GM23338 (cell line): Measurements from ENCODE around the gene IKZF1. TPM values are rescaled to one million over a fixed set of nuclear protein-coding genes. Genes with fewer than 3 reads are reported as not detected.

Experiments
- ATAC-seq: fragments of 200-7000 bp; cut with Tn5 transposase; 3 replicates; pipeline ENCODE4 v1.9.1; 2020
- DNase-seq: peaks from one replicate; pipeline ENCODE4 v3.0.0-alpha.2; 2015; ENCODE audit warnings: low spot score
- H2AFZ ChIP-seq: fragments of 200-600 bp; sonication (generic); 2 replicates; pipeline ENCODE4 v1.8.0; 2016; ENCODE audit warnings: antibody characterized with exemption, mild to moderate bottlenecking, moderate library complexity
- H3F3A ChIP-seq: fragments of 200-600 bp; sonication (generic); replicated peaks from 2 replicates; pipeline ENCODE4 v1.8.0; 2017; ENCODE audit warnings: antibody characterized with exemption, mixed run types, low read depth
- H3K27ac ChIP-seq: fragments of 200-600 bp; sonication (generic); 2 replicates; pipeline ENCODE4 v1.6.1; 2016; ENCODE audit warnings: low read depth
- H3K27me3 ChIP-seq: fragments of 200-600 bp; sonication (generic); 2 replicates; pipeline ENCODE4 v1.8.0; 2016; ENCODE audit warnings: mild to moderate bottlenecking, mixed run types, moderate library complexity; ENCODE audit not compliant: insufficient read depth
- H3K36me3 ChIP-seq: fragments of 200-600 bp; sonication (generic); 2 replicates; pipeline ENCODE4 v1.8.0; 2016; ENCODE audit warnings: mild to moderate bottlenecking; ENCODE audit not compliant: insufficient read depth
- H3K4me1 ChIP-seq: fragments of 200-600 bp; sonication (generic); 2 replicates; pipeline ENCODE4 v1.8.0; 2016; ENCODE audit warnings: mild to moderate bottlenecking, moderate library complexity; ENCODE audit not compliant: insufficient read depth
- H3K4me2 ChIP-seq: fragments of 200-600 bp; sonication (generic); 2 replicates; pipeline ENCODE4 v1.7.1; 2017; ENCODE audit warnings: mixed run types
- H3K4me3 ChIP-seq: fragments of 200-600 bp; sonication (generic); 2 replicates; pipeline ENCODE4 v1.6.1; 2016; ENCODE audit warnings: mixed run types
- H3K79me2 ChIP-seq: fragments of 200-600 bp; sonication (generic); replicated peaks from 2 replicates; pipeline ENCODE4 v1.8.0; 2017; ENCODE audit warnings: mild to moderate bottlenecking; ENCODE audit not compliant: insufficient read depth
- H3K9me2 ChIP-seq: fragments of 200-600 bp; sonication (generic); 2 replicates; pipeline ENCODE4 v1.8.0; 2017; ENCODE audit not compliant: insufficient read depth
- H4K20me1 ChIP-seq: fragments of 200-600 bp; sonication (generic); replicated peaks from 2 replicates; pipeline ENCODE4 v1.8.0; 2017; ENCODE audit warnings: mild to moderate bottlenecking; ENCODE audit not compliant: insufficient read depth
- H3K27ac Mint-ChIP-seq: 2 replicates; pipeline ENCODE4 v1.8.0; 2020; ENCODE audit warnings: inconsistent platforms, mild to moderate bottlenecking, moderate library complexity, mixed read lengths
- H3K27me3 Mint-ChIP-seq: 3 replicates; pipeline ENCODE4 v1.8.0; 2022; ENCODE audit warnings: low read depth, mild to moderate bottlenecking, moderate library complexity, mixed read lengths, inconsistent platforms; ENCODE audit not compliant: insufficient read depth, poor library complexity
- H3K36me3 Mint-ChIP-seq: 3 replicates; pipeline ENCODE4 v1.8.0; 2021; ENCODE audit warnings: low read depth, mild to moderate bottlenecking, inconsistent platforms, moderate library complexity, mixed read lengths
- H3K4me1 Mint-ChIP-seq: 3 replicates; pipeline ENCODE4 v1.8.0; 2020; ENCODE audit warnings: mild to moderate bottlenecking, inconsistent platforms, mixed read lengths
- H3K4me3 Mint-ChIP-seq: 3 replicates; pipeline ENCODE4 v1.8.0; 2021; ENCODE audit warnings: moderate library complexity, mild to moderate bottlenecking, inconsistent platforms, mixed read lengths
- H3K9me3 Mint-ChIP-seq: 3 replicates; pipeline ENCODE4 v1.8.0; 2020; ENCODE audit warnings: moderate library complexity, mild to moderate bottlenecking, inconsistent platforms, mixed read lengths
- CREB1 ChIP-seq: fragments of 250-450 bp; sonication (Bioruptor Pico); IDR thresholded peaks from 2 replicates; pipeline ENCODE4 v1.5.0; 2020; ENCODE audit warnings: low read depth, mild to moderate bottlenecking, moderate library complexity
- EZH2 ChIP-seq: fragments of 200-600 bp; sonication (generic); IDR thresholded peaks from one replicate; pipeline ENCODE4 v1.8.0; 2017; ENCODE audit warnings: antibody characterized with exemption, mild to moderate bottlenecking, low read depth; ENCODE audit not compliant: unreplicated experiment
- EZH2phosphoT487 ChIP-seq: fragments of 200-600 bp; sonication (generic); IDR thresholded peaks from one replicate; pipeline ENCODE4 v1.8.1; 2018; ENCODE audit warnings: antibody characterized with exemption; ENCODE audit not compliant: unreplicated experiment
- JUNB ChIP-seq: IDR thresholded peaks from one replicate; pipeline ENCODE4 v1.6.1; 2016; ENCODE audit warnings: antibody characterized with exemption; ENCODE audit not compliant: unreplicated experiment
- REST ChIP-seq: IDR thresholded peaks from one replicate; pipeline ENCODE4 v1.6.1; 2018; ENCODE audit warnings: antibody characterized with exemption; ENCODE audit not compliant: unreplicated experiment
- STAT1 ChIP-seq: IDR thresholded peaks from one replicate; pipeline ENCODE4 v1.6.1; 2016; ENCODE audit warnings: antibody characterized with exemption; ENCODE audit not compliant: unreplicated experiment
- ZNF114 ChIP-seq: fragments of 250-450 bp; sonication (Bioruptor Pico); IDR thresholded peaks from 2 replicates; pipeline ENCODE4 v1.5.0; 2020; ENCODE audit warnings: mild to moderate bottlenecking, moderate library complexity
- ZNF331 ChIP-seq: fragments of 250-450 bp; sonication (Bioruptor Pico); IDR thresholded peaks from 2 replicates; pipeline ENCODE4 v1.5.0; 2020; ENCODE audit warnings: low read depth, mild to moderate bottlenecking, moderate library complexity
- polyA plus RNA-seq: library from polyadenylated mRNA; unstranded; fragments of >200 nt; fragmentation: Nextera tagmentation; extraction: Ambion mirVana; gene quantifications from 2 replicates; pipeline ENCODE4 v1.2.1, GENCODE V29; 2016
- total RNA-seq: library from RNA; depleted of rRNA; stranded (reverse); fragments of >200 nt; shearing (Covaris generic); gene quantifications from 2 replicates; pipeline ENCODE4 v1.2.3, GENCODE V29; 2014
- TF ChIP-seq, protein P1 (sequence below): fragments of 250-450 bp; sonication (Bioruptor Pico); IDR thresholded peaks from 2 replicates; pipeline ENCODE4 v1.5.0; 2020; ENCODE audit warnings: mild to moderate bottlenecking, moderate library complexity
- TF ChIP-seq, protein P2 (sequence below), 2 experiments: fragments of 200-600 bp in 1 of 2; sonication (generic) in 1 of 2; conservative IDR thresholded peaks; 2 replicates each; pipeline versions ENCODE4 v1.5.1 to v1.6.1; 2016 to 2017; ENCODE audit warnings: antibody characterized with exemption in 2 of 2, low read depth in 2 of 2, mild to moderate bottlenecking in 2 of 2, moderate library complexity in 1 of 2
- TF ChIP-seq, protein P3 (sequence below): IDR thresholded peaks from 2 replicates; pipeline ENCODE4 v1.6.1; 2016; ENCODE audit warnings: antibody characterized with exemption

Gene IKZF1
- total and polyA plus RNA-seq, 2 experiments from 2014 or later: 0.57 to 1.8 TPM

DNA sequence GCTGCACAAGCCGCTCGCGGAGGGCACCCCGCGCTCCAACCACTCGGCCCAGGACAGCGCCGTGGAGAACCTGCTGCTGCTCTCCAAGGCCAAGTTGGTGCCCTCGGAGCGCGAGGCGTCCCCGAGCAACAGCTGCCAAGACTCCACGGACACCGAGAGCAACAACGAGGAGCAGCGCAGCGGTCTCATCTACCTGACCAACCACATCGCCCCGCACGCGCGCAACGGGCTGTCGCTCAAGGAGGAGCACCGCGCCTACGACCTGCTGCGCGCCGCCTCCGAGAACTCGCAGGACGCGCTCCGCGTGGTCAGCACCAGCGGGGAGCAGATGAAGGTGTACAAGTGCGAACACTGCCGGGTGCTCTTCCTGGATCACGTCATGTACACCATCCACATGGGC lies 95.6 kb downstream of the IKZF1 start (continued):
- TF ChIP-seq, protein P1, sequence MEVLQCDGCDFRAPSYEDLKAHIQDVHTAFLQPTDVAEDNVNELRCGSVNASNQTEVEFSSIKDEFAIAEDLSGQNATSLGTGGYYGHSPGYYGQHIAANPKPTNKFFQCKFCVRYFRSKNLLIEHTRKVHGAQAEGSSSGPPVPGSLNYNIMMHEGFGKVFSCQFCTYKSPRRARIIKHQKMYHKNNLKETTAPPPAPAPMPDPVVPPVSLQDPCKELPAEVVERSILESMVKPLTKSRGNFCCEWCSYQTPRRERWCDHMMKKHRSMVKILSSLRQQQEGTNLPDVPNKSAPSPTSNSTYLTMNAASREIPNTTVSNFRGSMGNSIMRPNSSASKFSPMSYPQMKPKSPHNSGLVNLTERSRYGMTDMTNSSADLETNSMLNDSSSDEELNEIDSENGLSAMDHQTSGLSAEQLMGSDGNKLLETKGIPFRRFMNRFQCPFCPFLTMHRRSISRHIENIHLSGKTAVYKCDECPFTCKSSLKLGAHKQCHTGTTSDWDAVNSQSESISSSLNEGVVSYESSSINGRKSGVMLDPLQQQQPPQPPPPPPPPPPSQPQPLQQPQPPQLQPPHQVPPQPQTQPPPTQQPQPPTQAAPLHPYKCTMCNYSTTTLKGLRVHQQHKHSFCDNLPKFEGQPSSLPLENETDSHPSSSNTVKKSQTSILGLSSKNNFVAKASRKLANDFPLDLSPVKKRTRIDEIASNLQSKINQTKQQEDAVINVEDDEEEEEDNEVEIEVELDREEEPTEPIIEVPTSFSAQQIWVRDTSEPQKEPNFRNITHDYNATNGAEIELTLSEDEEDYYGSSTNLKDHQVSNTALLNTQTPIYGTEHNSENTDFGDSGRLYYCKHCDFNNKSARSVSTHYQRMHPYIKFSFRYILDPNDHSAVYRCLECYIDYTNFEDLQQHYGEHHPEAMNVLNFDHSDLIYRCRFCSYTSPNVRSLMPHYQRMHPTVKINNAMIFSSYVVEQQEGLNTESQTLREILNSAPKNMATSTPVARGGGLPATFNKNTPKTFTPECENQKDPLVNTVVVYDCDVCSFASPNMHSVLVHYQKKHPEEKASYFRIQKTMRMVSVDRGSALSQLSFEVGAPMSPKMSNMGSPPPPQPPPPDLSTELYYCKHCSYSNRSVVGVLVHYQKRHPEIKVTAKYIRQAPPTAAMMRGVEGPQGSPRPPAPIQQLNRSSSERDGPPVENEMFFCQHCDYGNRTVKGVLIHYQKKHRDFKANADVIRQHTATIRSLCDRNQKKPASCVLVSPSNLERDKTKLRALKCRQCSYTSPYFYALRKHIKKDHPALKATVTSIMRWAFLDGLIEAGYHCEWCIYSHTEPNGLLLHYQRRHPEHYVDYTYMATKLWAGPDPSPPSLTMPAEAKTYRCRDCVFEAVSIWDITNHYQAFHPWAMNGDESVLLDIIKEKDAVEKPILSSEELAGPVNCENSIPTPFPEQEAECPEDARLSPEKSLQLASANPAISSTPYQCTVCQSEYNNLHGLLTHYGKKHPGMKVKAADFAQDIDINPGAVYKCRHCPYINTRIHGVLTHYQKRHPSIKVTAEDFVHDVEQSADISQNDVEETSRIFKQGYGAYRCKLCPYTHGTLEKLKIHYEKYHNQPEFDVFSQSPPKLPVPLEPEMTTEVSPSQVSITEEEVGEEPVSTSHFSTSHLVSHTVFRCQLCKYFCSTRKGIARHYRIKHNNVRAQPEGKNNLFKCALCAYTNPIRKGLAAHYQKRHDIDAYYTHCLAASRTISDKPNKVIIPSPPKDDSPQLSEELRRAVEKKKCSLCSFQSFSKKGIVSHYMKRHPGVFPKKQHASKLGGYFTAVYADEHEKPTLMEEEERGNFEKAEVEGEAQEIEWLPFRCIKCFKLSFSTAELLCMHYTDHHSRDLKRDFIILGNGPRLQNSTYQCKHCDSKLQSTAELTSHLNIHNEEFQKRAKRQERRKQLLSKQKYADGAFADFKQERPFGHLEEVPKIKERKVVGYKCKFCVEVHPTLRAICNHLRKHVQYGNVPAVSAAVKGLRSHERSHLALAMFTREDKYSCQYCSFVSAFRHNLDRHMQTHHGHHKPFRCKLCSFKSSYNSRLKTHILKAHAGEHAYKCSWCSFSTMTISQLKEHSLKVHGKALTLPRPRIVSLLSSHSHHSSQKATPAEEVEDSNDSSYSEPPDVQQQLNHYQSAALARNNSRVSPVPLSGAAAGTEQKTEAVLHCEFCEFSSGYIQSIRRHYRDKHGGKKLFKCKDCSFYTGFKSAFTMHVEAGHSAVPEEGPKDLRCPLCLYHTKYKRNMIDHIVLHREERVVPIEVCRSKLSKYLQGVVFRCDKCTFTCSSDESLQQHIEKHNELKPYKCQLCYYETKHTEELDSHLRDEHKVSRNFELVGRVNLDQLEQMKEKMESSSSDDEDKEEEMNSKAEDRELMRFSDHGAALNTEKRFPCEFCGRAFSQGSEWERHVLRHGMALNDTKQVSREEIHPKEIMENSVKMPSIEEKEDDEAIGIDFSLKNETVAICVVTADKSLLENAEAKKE (CRISPR knock-in tag): no peak
- TF ChIP-seq STAT1 (no peak), JUNB (no peak), CREB1 (CRISPR knock-in tag) (no peak), EZH2phosphoT487 (no peak)

- H3K27me3 ChIP-seq: no peaks in the 10 kb centered on the region
- H3K27me3 Mint-ChIP-seq: peaks cover 6% of the 10 kb centered on the region
- no peak overlapping the region for H3K4me3 ChIP-seq
- H3K27ac Mint-ChIP-seq: no peak overlapping the region
- no peak overlapping the region for H3K4me3 Mint-ChIP-seq
- ATAC-seq: peak; percentile 83
- H3K36me3 ChIP-seq: no peaks in the 10 kb centered on the region
- H2AFZ ChIP-seq: no peak overlapping the region; the same call in 1 of the 2 replicates
- no peak overlapping the region for H3K27ac ChIP-seq
- H3K9me2 ChIP-seq: no peaks in the 10 kb centered on the region
- peak; percentile 45 for DNase-seq
- no peaks in the 10 kb centered on the region for H3K36me3 Mint-ChIP-seq
- no peaks in the 10 kb centered on the region for H4K20me1 ChIP-seq
- H3K4me1 ChIP-seq: no peaks in the 10 kb centered on the region
- no peaks in the 10 kb centered on the region for H3K4me1 Mint-ChIP-seq
- no peaks in the 10 kb centered on the region for H3F3A ChIP-seq
- H3K79me2 ChIP-seq: no peaks in the 10 kb centered on the region
- no peaks in the 10 kb centered on the region for H3K9me3 Mint-ChIP-seq
- no peak for TF ChIP-seq STAT1
- TF ChIP-seq, protein P2, sequence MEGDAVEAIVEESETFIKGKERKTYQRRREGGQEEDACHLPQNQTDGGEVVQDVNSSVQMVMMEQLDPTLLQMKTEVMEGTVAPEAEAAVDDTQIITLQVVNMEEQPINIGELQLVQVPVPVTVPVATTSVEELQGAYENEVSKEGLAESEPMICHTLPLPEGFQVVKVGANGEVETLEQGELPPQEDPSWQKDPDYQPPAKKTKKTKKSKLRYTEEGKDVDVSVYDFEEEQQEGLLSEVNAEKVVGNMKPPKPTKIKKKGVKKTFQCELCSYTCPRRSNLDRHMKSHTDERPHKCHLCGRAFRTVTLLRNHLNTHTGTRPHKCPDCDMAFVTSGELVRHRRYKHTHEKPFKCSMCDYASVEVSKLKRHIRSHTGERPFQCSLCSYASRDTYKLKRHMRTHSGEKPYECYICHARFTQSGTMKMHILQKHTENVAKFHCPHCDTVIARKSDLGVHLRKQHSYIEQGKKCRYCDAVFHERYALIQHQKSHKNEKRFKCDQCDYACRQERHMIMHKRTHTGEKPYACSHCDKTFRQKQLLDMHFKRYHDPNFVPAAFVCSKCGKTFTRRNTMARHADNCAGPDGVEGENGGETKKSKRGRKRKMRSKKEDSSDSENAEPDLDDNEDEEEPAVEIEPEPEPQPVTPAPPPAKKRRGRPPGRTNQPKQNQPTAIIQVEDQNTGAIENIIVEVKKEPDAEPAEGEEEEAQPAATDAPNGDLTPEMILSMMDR (conservative IDR thresholded peaks at IDR 0.05; ENCODE audit: low read depth in 2 of 2): peak; percentile 22 to 38; a peak in 3 of 4 replicates
- TF ChIP-seq ZNF331 (CRISPR knock-in tag): no peak
- TF ChIP-seq ZNF114: no peak
- no peak for TF ChIP-seq REST
- no peak for TF ChIP-seq EZH2
- TF ChIP-seq, protein P3, sequence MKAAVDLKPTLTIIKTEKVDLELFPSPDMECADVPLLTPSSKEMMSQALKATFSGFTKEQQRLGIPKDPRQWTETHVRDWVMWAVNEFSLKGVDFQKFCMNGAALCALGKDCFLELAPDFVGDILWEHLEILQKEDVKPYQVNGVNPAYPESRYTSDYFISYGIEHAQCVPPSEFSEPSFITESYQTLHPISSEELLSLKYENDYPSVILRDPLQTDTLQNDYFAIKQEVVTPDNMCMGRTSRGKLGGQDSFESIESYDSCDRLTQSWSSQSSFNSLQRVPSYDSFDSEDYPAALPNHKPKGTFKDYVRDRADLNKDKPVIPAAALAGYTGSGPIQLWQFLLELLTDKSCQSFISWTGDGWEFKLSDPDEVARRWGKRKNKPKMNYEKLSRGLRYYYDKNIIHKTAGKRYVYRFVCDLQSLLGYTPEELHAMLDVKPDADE: no peak
- H3K4me2 ChIP-seq: no peak overlapping the region
Observed at GRCh38 chr7:50404392-50404791, 99.9 kb downstream of the IKZF1 start.
